DOHH2 (cell line): ENCODE data around the gene ARID1B.

ENCODE experiments used
- CTCF ChIP-seq: fragments of 200-600 bp; sonication (generic); IDR thresholded peaks from one replicate; pipeline ENCODE4 v1.5.1; 2014; ENCODE audit warnings: antibody characterized with exemption, mild to moderate bottlenecking, low read depth, low read length; ENCODE audit not compliant: poor library complexity, severe bottlenecking
- EZH2phosphoT487 ChIP-seq: fragments of 200-600 bp; sonication (generic); IDR thresholded peaks from 2 replicates; pipeline ENCODE4 v1.6.1; 2017; ENCODE audit warnings: borderline replicate concordance, mild to moderate bottlenecking, antibody characterized with exemption, low read length, moderate library complexity, mixed read lengths

- TF ChIP-seq CTCF (no peak), EZH2phosphoT487 (no peak)
These were observed 302.1 kb downstream of the ARID1B start for GRCh38 chr6:157079277-157079676.
